HL-60 (cell line): Measurements from ENCODE around the gene LRBA.

ENCODE experiments used
- DNase-seq, 2 experiments: peaks; one replicate each; pipeline ENCODE4 v3.0.0-alpha.2; 2010 to 2020; ENCODE audit warnings: low read depth in 1 of 2, low spot score in 1 of 2
- H3K27ac ChIP-seq: fragments of 250-450 bp; sonication (Bioruptor Pico); replicated peaks from 2 replicates; pipeline ENCODE4 v1.5.1; 2020; ENCODE audit warnings: mild to moderate bottlenecking, moderate library complexity
- H3K27me3 ChIP-seq: fragments of 250-450 bp; sonication (Bioruptor Pico); 2 replicates; pipeline ENCODE4 v1.5.1; 2021; ENCODE audit warnings: mild to moderate bottlenecking, moderate library complexity; ENCODE audit not compliant: insufficient read depth, poor library complexity, severe bottlenecking
- H3K4me3 ChIP-seq: replicated peaks from 2 replicates; pipeline ENCODE4 v1.5.1; 2011; ENCODE audit warnings: mild to moderate bottlenecking, control low read depth, low read length; ENCODE audit not compliant: insufficient read depth
- CTCF ChIP-seq: IDR thresholded peaks from one replicate; pipeline ENCODE4 v1.5.1; 2011; ENCODE audit warnings: low read length, control low read depth, inconsistent platforms; ENCODE audit not compliant: insufficient read depth
- GABPA ChIP-seq: IDR thresholded peaks from 2 replicates; pipeline ENCODE4 v1.6.1; 2012; ENCODE audit warnings: low read depth
- POLR2AphosphoS5 ChIP-seq: IDR thresholded peaks from 2 replicates; pipeline ENCODE4 v1.6.1; 2012; ENCODE audit warnings: low read depth
- REST ChIP-seq: IDR thresholded peaks from 2 replicates; pipeline ENCODE4 v1.6.1; 2012; ENCODE audit warnings: low read depth; ENCODE audit not compliant: insufficient replicate concordance
- SPI1 ChIP-seq: IDR thresholded peaks from 2 replicates; pipeline ENCODE4 v1.6.1; 2012; ENCODE audit warnings: low read depth, mild to moderate bottlenecking, borderline replicate concordance

LRBA gene

GRCh38 chr4:150264595-150265161, 750.4 kb downstream of the LRBA start:
- Histone ChIP-seq H3K27me3 (no peaks in the 10 kb centered on the region), H3K4me3 (no peak overlapping the region), H3K27ac (no peak overlapping the region)
- no peak for DNase-seq
- TF ChIP-seq SPI1: no peak
- no peak for TF ChIP-seq POLR2AphosphoS5
- TF ChIP-seq CTCF: no peak
- TF ChIP-seq GABPA: no peak
- TF ChIP-seq REST: no peak

GRCh38 chr4:150262611-150263010, 752.5 kb downstream of the LRBA start:
- TF ChIP-seq GABPA (no peak), POLR2AphosphoS5 (no peak), REST (no peak), SPI1 (no peak), CTCF (no peak)

GRCh38 chr4:150261571-150261970, 753.5 kb downstream of the LRBA start:
- DNase-seq: no peak
- TF ChIP-seq POLR2AphosphoS5 (no peak), SPI1 (no peak), REST (no peak), GABPA (no peak), CTCF (no peak)
- no peak overlapping the region for H3K4me3 ChIP-seq
- H3K27me3 ChIP-seq: no peaks in the 10 kb centered on the region
- no peak overlapping the region for H3K27ac ChIP-seq

More at GRCh38 chr4:150262611-150263010, 752.5 kb downstream of the LRBA start:
- Histone ChIP-seq H3K4me3 (no peak overlapping the region), H3K27ac (no peak overlapping the region), H3K27me3 (no peaks in the 10 kb centered on the region)
- DNase-seq: no peak
